Eye (tissue), 1 donor: ENCODE measurements around the gene HOXD8.

Experiments used
- DNase-seq: peaks from one replicate; pipeline ENCODE4 v3.0.0-alpha.2; 2015

HOXD8 gene

GRCh38 chr2:176160986-176161824 is 31.7 kb downstream of the HOXD8 start:
- DNase-seq, result peak; percentile 55

- peak; percentile 77 for DNase-seq
Measured at GRCh38 chr2:176161825-176162626, 32.5 kb downstream of the HOXD8 start.

- DNase-seq, result peak; percentile 37
Measured at GRCh38 chr2:176162911-176163671, 33.6 kb downstream of the HOXD8 start.

- peak; percentile 7 for DNase-seq
Measured at GRCh38 chr2:176163672-176164056, 34.2 kb downstream of the HOXD8 start.

- DNase-seq, result no peak
Measured at GRCh38 chr2:176164201-176164600, 34.7 kb downstream of the HOXD8 start.

- peak; percentile 64 for DNase-seq
Measured at GRCh38 chr2:176164611-176165369, 35.3 kb downstream of the HOXD8 start.

- peak; percentile 13 for DNase-seq
Measured at GRCh38 chr2:176165370-176166050, 36.0 kb downstream of the HOXD8 start.

- peak; percentile 13 for DNase-seq
Measured at GRCh38 chr2:176166272-176166671, 36.8 kb downstream of the HOXD8 start.

- DNase-seq, result no peak
Measured at GRCh38 chr2:176167398-176167797, 37.9 kb downstream of the HOXD8 start.

- DNase-seq, result no peak
Measured at GRCh38 chr2:176169181-176169580, 39.7 kb downstream of the HOXD8 start.

- no peak for DNase-seq
Measured at GRCh38 chr2:176169711-176170110, 40.2 kb downstream of the HOXD8 start.

GRCh38 chr2:176170602-176171305 is 41.2 kb downstream of the HOXD8 start:
- no peak for DNase-seq

GRCh38 chr2:176171351-176172006 is 42.0 kb downstream of the HOXD8 start:
- DNase-seq, result peak; percentile 72

- DNase-seq, result peak; percentile 63
Measured at GRCh38 chr2:176172007-176172894, 42.7 kb downstream of the HOXD8 start.

- DNase-seq, result peak; percentile 69
Measured at GRCh38 chr2:176172895-176173566, 43.5 kb downstream of the HOXD8 start.

GRCh38 chr2:176173567-176174381 is 44.3 kb downstream of the HOXD8 start:
- peak; percentile 59 for DNase-seq

GRCh38 chr2:176174382-176174823 is 44.9 kb downstream of the HOXD8 start:
- peak; percentile 77 for DNase-seq
